ACC112 (cell line): ENCODE measurements around the gene SELP.

Experiments used
- H2AFZ ChIP-seq: fragments of 200-600 bp; sonication (generic); one replicate; pipeline ENCODE4 v1.6.0; 2017; ENCODE audit warnings: antibody characterized with exemption, low read length; ENCODE audit not compliant: unreplicated experiment
- H3K27ac ChIP-seq: fragments of 200-600 bp; sonication (generic); 2 replicates; pipeline ENCODE4 v1.5.1; 2014; ENCODE audit warnings: low read depth, mild to moderate bottlenecking, antibody characterized with exemption, low read length, moderate library complexity
- H3K27me3 ChIP-seq: fragments of 200-600 bp; sonication (generic); 2 replicates; pipeline ENCODE4 v1.6.1; 2014; ENCODE audit warnings: mild to moderate bottlenecking, antibody characterized with exemption, low read length, moderate library complexity, mixed read lengths; ENCODE audit not compliant: insufficient read depth
- H3K36me3 ChIP-seq: fragments of 200-600 bp; sonication (generic); 2 replicates; pipeline ENCODE4 v1.6.1; 2016; ENCODE audit warnings: mild to moderate bottlenecking, antibody characterized with exemption, low read length, moderate library complexity, mixed read lengths; ENCODE audit not compliant: insufficient read depth
- H3K4me1 ChIP-seq: fragments of 200-600 bp; sonication (generic); one replicate; pipeline ENCODE4 v1.6.1; 2016; ENCODE audit warnings: low read length, mixed read lengths; ENCODE audit not compliant: insufficient read depth, unreplicated experiment, control insufficient read depth
- H3K4me3 ChIP-seq: fragments of 200-600 bp; sonication (generic); 2 replicates; pipeline ENCODE4 v1.5.1; 2014; ENCODE audit warnings: mild to moderate bottlenecking, low read depth, low read length
- H3K79me2 ChIP-seq: fragments of 200-600 bp; sonication (generic); one replicate; pipeline ENCODE4 v1.6.0; 2016; ENCODE audit warnings: low read length; ENCODE audit not compliant: control insufficient read depth, unreplicated experiment, insufficient read depth

The SELP gene

DNA sequence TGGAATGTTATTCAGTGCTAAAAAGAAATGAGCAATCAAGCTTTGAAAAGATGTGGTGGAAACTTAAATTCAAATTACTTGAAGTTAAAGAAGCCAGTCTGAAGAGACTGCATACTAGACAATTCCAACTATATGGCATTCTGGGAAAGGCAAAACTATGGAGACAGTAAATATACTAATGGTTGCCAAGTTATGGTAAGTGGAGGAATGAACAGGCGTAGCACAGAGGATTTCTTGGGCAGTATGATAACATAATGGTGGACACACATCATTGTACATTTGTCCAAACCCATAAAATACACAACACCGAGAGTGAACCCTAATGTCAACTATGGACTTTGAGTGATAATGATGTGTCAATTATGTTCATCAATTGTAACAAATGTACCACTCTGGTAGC, 21.1 kb upstream of the SELP start:
- H3K27ac ChIP-seq = no peak overlapping the region
- H2AFZ ChIP-seq = no peak overlapping the region
- peaks cover 50% of the 10 kb centered on the region for H3K27me3 ChIP-seq
- no peaks in the 10 kb centered on the region for H3K4me1 ChIP-seq
- H3K36me3 ChIP-seq = no peaks in the 10 kb centered on the region
- no peak overlapping the region for H3K4me3 ChIP-seq
- H3K79me2 ChIP-seq = no peaks in the 10 kb centered on the region

DNA sequence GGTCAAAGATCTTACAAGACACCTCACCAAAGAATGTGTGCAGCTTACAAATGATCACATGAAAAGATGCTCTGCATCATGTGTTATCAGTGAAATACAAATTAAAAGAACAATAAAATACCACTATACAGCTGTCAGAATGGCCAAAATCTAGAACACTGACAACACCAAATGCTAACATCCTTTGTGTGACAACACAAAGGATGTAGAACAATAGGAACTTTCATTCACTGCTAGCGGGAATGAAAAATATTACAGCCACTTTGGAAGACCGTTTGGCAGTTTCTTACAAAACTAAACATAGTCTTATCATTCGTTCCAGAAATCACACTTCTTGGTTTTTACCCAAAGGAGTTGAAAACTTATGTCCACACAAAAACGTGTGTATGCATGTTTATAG, 20.6 kb upstream of the SELP start:
- no peaks in the 10 kb centered on the region for H3K36me3 ChIP-seq
- no peaks in the 10 kb centered on the region for H3K4me1 ChIP-seq
- no peak overlapping the region for H2AFZ ChIP-seq
- no peak overlapping the region for H3K27ac ChIP-seq
- peaks cover 55% of the 10 kb centered on the region for H3K27me3 ChIP-seq
- H3K79me2 ChIP-seq = no peaks in the 10 kb centered on the region
- H3K4me3 ChIP-seq = no peak overlapping the region

GRCh38 chr1:169648709-169649108, 18.8 kb upstream of the SELP start:
- no peaks in the 10 kb centered on the region for H3K36me3 ChIP-seq
- no peak overlapping the region for H3K4me3 ChIP-seq
- no peaks in the 10 kb centered on the region for H3K79me2 ChIP-seq
- no peaks in the 10 kb centered on the region for H3K4me1 ChIP-seq
- H2AFZ ChIP-seq = no peak overlapping the region
- H3K27me3 ChIP-seq = peaks cover 54% of the 10 kb centered on the region
- no peak overlapping the region for H3K27ac ChIP-seq

DNA sequence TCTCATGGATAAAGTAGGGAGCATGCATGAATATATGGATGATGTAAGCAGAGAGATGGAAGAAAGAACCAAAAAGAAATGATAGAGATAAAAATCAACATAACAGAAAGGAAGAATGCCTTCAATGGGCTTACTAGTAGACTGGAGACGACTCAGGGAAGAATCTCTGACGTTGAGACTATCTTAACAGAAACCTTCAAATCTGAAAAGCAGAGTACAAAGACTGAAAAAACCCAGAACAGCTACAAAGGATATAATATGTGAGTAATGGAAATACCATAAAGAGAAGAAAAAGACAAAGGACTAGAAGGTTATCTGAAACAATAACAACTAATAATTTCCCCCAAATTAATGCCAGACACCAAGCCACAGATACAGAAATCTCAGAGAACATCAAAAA, 18.3 kb upstream of the SELP start:
- H3K27ac ChIP-seq = no peak overlapping the region
- H2AFZ ChIP-seq = no peak overlapping the region
- no peaks in the 10 kb centered on the region for H3K4me1 ChIP-seq

GRCh38 chr1:169647512-169647911, 17.6 kb upstream of the SELP start:
- no peaks in the 10 kb centered on the region for H3K79me2 ChIP-seq
- H3K36me3 ChIP-seq = no peaks in the 10 kb centered on the region
- H3K4me3 ChIP-seq = no peak overlapping the region
- no peaks in the 10 kb centered on the region for H3K4me1 ChIP-seq
- H2AFZ ChIP-seq = no peak overlapping the region
- no peak overlapping the region for H3K27ac ChIP-seq
- peaks cover 64% of the 10 kb centered on the region for H3K27me3 ChIP-seq

More for the DNA sequence above, 18.3 kb upstream of the SELP start:
- Histone ChIP-seq H3K27me3 (peaks cover 57% of the 10 kb centered on the region), H3K36me3 (no peaks in the 10 kb centered on the region), H3K79me2 (no peaks in the 10 kb centered on the region), H3K4me3 (no peak overlapping the region)

GRCh38 chr1:169644297-169644696, 14.4 kb upstream of the SELP start:
- Histone ChIP-seq H3K36me3 (no peaks in the 10 kb centered on the region), H3K27me3 (peaks cover 59% of the 10 kb centered on the region), H3K79me2 (no peaks in the 10 kb centered on the region), H3K4me1 (no peaks in the 10 kb centered on the region), H2AFZ (no peak overlapping the region), H3K4me3 (no peak overlapping the region), H3K27ac (no peak overlapping the region)

DNA sequence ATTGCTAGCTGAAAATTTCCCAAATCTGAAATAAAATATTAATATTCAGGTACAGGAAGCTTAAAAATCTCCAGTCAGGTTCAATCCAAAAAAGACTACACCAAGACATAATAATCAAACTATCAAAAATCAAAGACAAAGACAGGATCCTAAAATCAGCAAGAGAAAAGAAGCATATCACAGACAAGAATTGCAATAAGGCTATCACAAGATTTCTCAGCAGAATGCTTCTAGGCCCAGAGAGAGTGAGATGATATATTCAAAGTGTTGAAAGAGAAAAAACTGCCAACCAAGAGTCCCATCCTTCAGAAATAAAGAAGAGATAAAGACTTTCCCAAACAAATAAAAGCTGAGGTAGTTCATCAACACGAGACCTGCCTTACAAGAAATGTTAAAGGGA, 5.0 kb upstream of the SELP start:
- Histone ChIP-seq H3K27me3 (peaks cover 13% of the 10 kb centered on the region; the same call in 1 of the 2 replicates), H2AFZ (no peak overlapping the region), H3K36me3 (no peaks in the 10 kb centered on the region), H3K4me3 (no peak overlapping the region), H3K79me2 (no peaks in the 10 kb centered on the region), H3K27ac (no peak overlapping the region), H3K4me1 (no peaks in the 10 kb centered on the region)

DNA sequence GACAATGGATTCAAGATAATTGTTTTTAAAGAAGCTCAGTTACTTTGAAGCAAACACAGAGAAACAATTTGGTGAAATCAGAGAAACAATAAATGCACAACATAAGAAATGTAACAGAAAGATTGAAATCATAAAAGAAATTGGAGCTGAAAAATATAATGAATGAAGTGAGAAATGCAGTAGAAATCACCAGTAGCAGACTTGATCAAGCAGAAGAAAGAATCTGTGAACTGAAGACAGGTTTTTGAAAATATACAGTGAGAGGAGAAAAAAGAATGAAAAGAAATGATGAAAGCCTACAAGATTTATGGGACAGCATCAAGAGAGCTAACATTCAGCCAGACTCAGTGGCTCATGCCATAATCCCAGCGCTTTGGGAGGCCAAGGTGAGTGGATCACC, 4.2 kb upstream of the SELP start:
- no peak overlapping the region for H3K27ac ChIP-seq
- H2AFZ ChIP-seq = no peak overlapping the region
- H3K4me1 ChIP-seq = no peaks in the 10 kb centered on the region
- H3K27me3 ChIP-seq = peaks cover 19% of the 10 kb centered on the region
- H3K4me3 ChIP-seq = no peak overlapping the region
- no peaks in the 10 kb centered on the region for H3K36me3 ChIP-seq
- no peaks in the 10 kb centered on the region for H3K79me2 ChIP-seq

DNA sequence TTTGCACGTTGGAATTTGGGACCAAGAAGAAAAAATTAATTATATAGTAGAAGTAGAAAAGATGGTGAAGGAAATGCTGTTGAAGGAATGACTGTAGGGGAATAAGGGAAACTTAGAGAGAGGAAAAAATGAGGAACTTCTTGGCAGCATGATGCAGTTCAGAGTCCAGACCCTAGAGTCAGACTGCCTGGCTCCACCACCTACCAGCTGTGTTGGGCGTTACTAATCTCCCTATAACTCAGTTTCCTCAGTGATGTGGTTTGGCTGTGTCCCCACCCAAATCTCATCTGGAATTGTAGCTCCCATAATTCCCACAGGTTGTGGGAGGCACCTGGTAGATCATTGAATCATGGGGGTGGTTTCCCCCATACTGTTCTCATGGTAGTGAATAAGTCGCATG, 1.3 kb upstream of the SELP start:
- Histone ChIP-seq H3K27me3 (peaks cover 42% of the 10 kb centered on the region), H3K4me3 (no peak overlapping the region), H3K4me1 (no peaks in the 10 kb centered on the region)

DNA sequence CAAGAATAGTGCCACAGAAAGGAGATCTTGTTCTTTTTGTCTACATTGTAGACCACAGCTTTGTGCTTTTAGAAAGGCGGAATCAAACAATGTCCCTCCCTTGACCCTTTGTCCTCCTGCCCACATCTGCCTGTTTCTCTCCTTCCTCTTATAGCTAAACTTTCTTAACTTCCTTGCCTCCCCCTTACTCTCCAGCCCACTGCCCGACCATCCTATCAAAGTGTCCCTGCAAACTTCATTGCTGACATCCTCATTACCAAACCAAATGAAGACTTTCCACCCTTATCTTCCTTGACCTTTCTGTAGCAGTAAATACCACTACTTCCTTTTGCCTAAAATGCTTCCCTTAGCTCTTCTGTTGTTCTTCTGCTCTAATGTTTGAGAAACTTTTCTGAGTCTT, 5.0 kb downstream of the SELP start:
- Histone ChIP-seq H3K27ac (no peak overlapping the region), H3K4me1 (no peaks in the 10 kb centered on the region), H2AFZ (no peak overlapping the region), H3K36me3 (no peaks in the 10 kb centered on the region), H3K79me2 (no peaks in the 10 kb centered on the region), H3K4me3 (no peak overlapping the region), H3K27me3 (peaks cover 63% of the 10 kb centered on the region)

More for the DNA sequence above, 1.3 kb upstream of the SELP start:
- Histone ChIP-seq H3K27ac (no peak overlapping the region), H2AFZ (no peak overlapping the region), H3K79me2 (no peaks in the 10 kb centered on the region), H3K36me3 (no peaks in the 10 kb centered on the region)

GRCh38 chr1:169624122-169624521, 5.8 kb downstream of the SELP start:
- H3K4me3 ChIP-seq = no peak overlapping the region
- no peak overlapping the region for H3K27ac ChIP-seq
- H3K79me2 ChIP-seq = no peaks in the 10 kb centered on the region
- H3K27me3 ChIP-seq = peaks cover 58% of the 10 kb centered on the region
- no peak overlapping the region for H2AFZ ChIP-seq
- no peaks in the 10 kb centered on the region for H3K36me3 ChIP-seq
- no peaks in the 10 kb centered on the region for H3K4me1 ChIP-seq
